GM10248 (cell line): ENCODE measurements around the gene CHAT.
A peak's percentile ranks its signal among the peaks of the same experiment; 100 is the strongest.
"Not testable (repeated sequence)": the region's sequence is repeated elsewhere in the genome, so short reads cannot be mapped to it uniquely, and the experiment has no call there.

Experiments used
- CTCF ChIA-PET: fragments of 300-600 bp; sonication (Branson Sonifier 250); formaldehyde crosslinking; extraction: SDS; loops from one replicate; lab custom pipeline; 2021; ENCODE audit warnings: antibody characterized with exemption; lab: Yijun Ruan, JAX
- POLR2A ChIA-PET: fragments of 350-650 bp; sonication (Branson Sonifier 250); formaldehyde crosslinking; extraction: SDS; loops from one replicate; lab custom pipeline; 2020; ENCODE audit warnings: antibody characterized with exemption; lab: Yijun Ruan, JAX
- DNase-seq: peaks from one replicate; pipeline ENCODE4 v3.0.0; 2012; ENCODE audit errors: extremely low spot score
- CTCF ChIP-seq: IDR thresholded peaks from 2 replicates; pipeline ENCODE4 v1.5.1; 2012; ENCODE audit warnings: mild to moderate bottlenecking, low read depth; ENCODE audit errors: extremely low read depth, missing control alignments, control extremely low read depth

CHAT gene

GRCh38 chr10:49667991-49668390 lies 54.2 kb downstream of the CHAT start:
- POLR2A ChIA-PET = no interaction called here
- TF ChIP-seq CTCF = no peak
- no peak for DNase-seq
- CTCF ChIA-PET = interaction anchor here (1.2 to 1.3 kb wide), 2 partner anchors 17 to 51 kb away, joined by 3 read pairs; no protein-coding TSS in a partner anchor

- DNase-seq = no peak
- no peak for TF ChIP-seq CTCF
- ChIA-PET CTCF (interaction anchor here (1.2 to 1.3 kb wide), 2 partner anchors 17 to 50 kb away, joined by 3 read pairs; no protein-coding TSS in a partner anchor), POLR2A (no interaction called here)
These were observed 54.8 kb downstream of the CHAT start for GRCh38 chr10:49668684-49669083.

GRCh38 chr10:49678827-49679479 lies 65.1 kb downstream of the CHAT start:
- CTCF ChIA-PET = no interaction called here
- DNase-seq = no peak
- TF ChIP-seq CTCF = no peak
- POLR2A ChIA-PET = no interaction called here

GRCh38 chr10:49679480-49679893 lies 65.7 kb downstream of the CHAT start, which contains the start of gene C10orf53:
Gene C10orf53 (plus strand): TSS chr10:49679651. CDS start chr10:49679698, 47 bp downstream.
- DNase-seq = peak; percentile 42
- TF ChIP-seq CTCF = no peak
- CTCF ChIA-PET = no interaction called here
- POLR2A ChIA-PET = no interaction called here

GRCh38 chr10:49682449-49682848 lies 68.6 kb downstream of the CHAT start:
- DNase-seq, POLR2A ChIA-PET, CTCF ChIA-PET: not testable (repeated sequence)

- DNase-seq = no peak
- CTCF ChIA-PET = no interaction called here
- no peak for TF ChIP-seq CTCF
- POLR2A ChIA-PET = no interaction called here
These were observed 69.0 kb downstream of the CHAT start for GRCh38 chr10:49682879-49683278.

- no peak for DNase-seq
- ChIA-PET POLR2A (no interaction called here), CTCF (no interaction called here)
- no peak for TF ChIP-seq CTCF
These were observed 72.8 kb downstream of the CHAT start for GRCh38 chr10:49686651-49687050.
